HCT116 (cell line): ENCODE measurements around the gene GPC5. TPM values are rescaled to one million over a fixed set of nuclear protein-coding genes. Genes with fewer than 3 reads are reported as not detected.

ENCODE experiments used
- ATAC-seq: fragments of 200-7000 bp; cut with Tn5 transposase; 2 replicates; pipeline ENCODE4 v1.9.1; 2020; ENCODE audit warnings: mild to moderate bottlenecking, moderate library complexity
- BruUV-seq: library from RNA; stranded (reverse); fragments of 400-500 nt; replicated peaks from 2 replicates; lab custom pipeline; 2021; lab: Mats Ljungman, UMichigan
- CTCF ChIA-PET: fragments of 300-600 bp; sonication (Branson Sonifier 250); formaldehyde crosslinking; loops from one replicate; lab custom pipeline; 2021; ENCODE audit warnings: antibody characterized with exemption; lab: Charles Lee
- POLR2A ChIA-PET: fragments of 300-600, 350-600 bp; sonication (Branson Sonifier 250); formaldehyde crosslinking; loops from one replicate; lab custom pipeline; 2021; ENCODE audit warnings: antibody characterized with exemption; lab: Charles Lee
- RAD21 ChIA-PET, 2 experiments: fragments of 300-600 bp; sonication (Branson Sonifier 250); formaldehyde crosslinking; loops; one replicate each; lab custom pipeline; 2023; ENCODE audit warnings: low total read pairs in 2 of 2; ENCODE audit not compliant: uncharacterized antibody in 2 of 2, unreplicated experiment in 2 of 2, low non-redundant PET in 1 of 2; lab: Charles Lee
- DNase-seq: peaks from one replicate; pipeline ENCODE4 v3.0.0-alpha.2; 2010; ENCODE audit warnings: low read depth, low spot score
- H2AFZ ChIP-seq: fragments of 200-600 bp; shearing (Covaris generic), sonication (generic); 2 replicates; pipeline ENCODE4 v1.6.1; 2017; ENCODE audit warnings: low read depth, mixed run types, mixed read lengths, antibody characterized with exemption, low read length; ENCODE audit not compliant: poor library complexity, severe bottlenecking
- H3K27ac ChIP-seq: 2 replicates; pipeline ENCODE4 v1.5.1; 2012; ENCODE audit warnings: low read depth, low read length
- H3K27me3 ChIP-seq: fragments of 200-600 bp; sonication (generic); 2 replicates; pipeline ENCODE4 v1.6.1; 2016; ENCODE audit warnings: mixed run types, low read length, mixed read lengths; ENCODE audit not compliant: insufficient read depth
- H3K36me3 ChIP-seq, 2 experiments: fragments of 200-500 bp in 1 of 2; fragments of 200-600 bp in 1 of 2; sonication (Bioruptor generic) in 1 of 2; sonication (generic) in 1 of 2; 2 replicates each; pipeline versions ENCODE4 v1.5.1 to v1.6.1; 2014 to 2016; ENCODE audit warnings: low read length in 2 of 2, inconsistent platforms in 1 of 2, mixed read lengths in 1 of 2, mixed run types in 1 of 2; ENCODE audit not compliant: insufficient read depth in 2 of 2, control insufficient read depth in 1 of 2
- H3K4me1 ChIP-seq, 2 experiments: fragments of 200-600 bp in 1 of 2; sonication (generic) in 1 of 2; 2 replicates each; pipeline versions ENCODE4 v1.5.1 to v1.6.1; 2012 to 2017; ENCODE audit warnings: low read length in 2 of 2, inconsistent platforms in 1 of 2, mild to moderate bottlenecking in 1 of 2, mixed read lengths in 1 of 2, mixed run types in 1 of 2, moderate library complexity in 1 of 2; ENCODE audit not compliant: insufficient read depth in 2 of 2, control insufficient read depth in 1 of 2
- H3K4me2 ChIP-seq: fragments of 200-600 bp; sonication (generic); 2 replicates; pipeline ENCODE4 v1.6.1; 2017; ENCODE audit warnings: mixed run types, low read length, mixed read lengths
- H3K4me3 ChIP-seq, 2 experiments: fragments of 200-600 bp in 1 of 2; sonication (generic) in 1 of 2; replicated peaks in 1 of 2; 2 replicates each; pipeline ENCODE4 v1.5.1; 2011 to 2016; ENCODE audit warnings: low read length in 2 of 2, control low read depth in 1 of 2, low read depth in 1 of 2, mild to moderate bottlenecking in 1 of 2, mixed read lengths in 1 of 2, mixed run types in 1 of 2
- H3K79me2 ChIP-seq: fragments of 200-600 bp; sonication (generic); 2 replicates; pipeline ENCODE4 v1.6.1; 2017; ENCODE audit warnings: mild to moderate bottlenecking, mixed run types, low read length, moderate library complexity, mixed read lengths; ENCODE audit not compliant: insufficient read depth
- H3K9ac ChIP-seq: fragments of 200-600 bp; sonication (generic); 2 replicates; pipeline ENCODE4 v1.6.1; 2016; ENCODE audit warnings: low read length, mixed read lengths
- H3K9me2 ChIP-seq: fragments of 200-600 bp; sonication (generic), shearing (Covaris generic); 2 replicates; pipeline ENCODE4 v1.6.1; 2017; ENCODE audit warnings: mixed run types, mild to moderate bottlenecking, moderate library complexity; ENCODE audit not compliant: insufficient read depth
- H3K9me3 ChIP-seq, 2 experiments: fragments of 200-500 bp in 1 of 2; fragments of 200-600 bp in 1 of 2; sonication (Bioruptor generic) in 1 of 2; sonication (generic) in 1 of 2; 2 replicates each; pipeline ENCODE4 v1.6.1; 2014 to 2017; ENCODE audit warnings: low read length in 2 of 2, mixed read lengths in 2 of 2, inconsistent platforms in 1 of 2, low read depth in 1 of 2, mild to moderate bottlenecking in 1 of 2, mixed run types in 1 of 2, moderate library complexity in 1 of 2; ENCODE audit not compliant: control insufficient read depth in 1 of 2, insufficient read depth in 1 of 2
- H4K20me1 ChIP-seq: fragments of 200-600 bp; sonication (generic), shearing (Covaris generic); 2 replicates; pipeline ENCODE4 v1.6.1; 2017; ENCODE audit warnings: mixed run types, mild to moderate bottlenecking, moderate library complexity; ENCODE audit not compliant: insufficient read depth
- CEBPB ChIP-seq: IDR thresholded peaks from 2 replicates; pipeline ENCODE4 v1.6.1; 2012; ENCODE audit warnings: low read depth
- EGR1 ChIP-seq: IDR thresholded peaks from 2 replicates; pipeline ENCODE4 v1.6.1; 2012; ENCODE audit warnings: low read depth
- ELF1 ChIP-seq: IDR thresholded peaks from 2 replicates; pipeline ENCODE4 v1.6.1; 2012; ENCODE audit warnings: low read depth, borderline replicate concordance
- EZH2 ChIP-seq: fragments of 200-600 bp; sonication (generic); IDR thresholded peaks from 2 replicates; pipeline ENCODE4 v1.6.1; 2017; ENCODE audit warnings: antibody characterized with exemption, mixed run types
- FOSL1 ChIP-seq: IDR thresholded peaks from 2 replicates; pipeline ENCODE4 v1.6.1; 2012; ENCODE audit warnings: low read depth
- JUND ChIP-seq: IDR thresholded peaks from 2 replicates; pipeline ENCODE4 v1.6.1; 2012
- POLR2A ChIP-seq: IDR thresholded peaks from 2 replicates; pipeline ENCODE4 v1.7.0; 2011; ENCODE audit warnings: borderline replicate concordance; ENCODE audit not compliant: insufficient read depth, insufficient read length; ENCODE audit errors: extremely low read depth
- RAD21 ChIP-seq: IDR thresholded peaks from 2 replicates; pipeline ENCODE4 v1.6.1; 2012; ENCODE audit warnings: low read depth, mild to moderate bottlenecking
- SRF ChIP-seq: IDR thresholded peaks from 2 replicates; pipeline ENCODE4 v1.6.1; 2012; ENCODE audit warnings: low read depth
- TCF7L2 ChIP-seq: IDR thresholded peaks from 2 replicates; pipeline ENCODE4 v1.7.0; 2011; ENCODE audit warnings: borderline replicate concordance, inconsistent platforms; ENCODE audit not compliant: insufficient read depth, insufficient read length; ENCODE audit errors: extremely low read depth
- ZBTB33 ChIP-seq: IDR thresholded peaks from 2 replicates; pipeline ENCODE4 v1.6.1; 2011; ENCODE audit warnings: mild to moderate bottlenecking, low read length, moderate library complexity; ENCODE audit not compliant: insufficient replicate concordance; ENCODE audit errors: extremely low read depth
- ZNF274 ChIP-seq: fragments of 200-500 bp; sonication (Bioruptor generic); IDR thresholded peaks from 2 replicates; pipeline ENCODE4 v1.6.1; 2014; ENCODE audit warnings: mild to moderate bottlenecking, low read depth, low read length, inconsistent platforms
- intact Hi-C: fragments of 100-400 bp; cut with micrococcal nuclease; formaldehyde crosslinking; loops from 2 replicates; pipeline ENCODE4 v1.10.0; 2022
- total RNA-seq: library from RNA; stranded (reverse); gene quantifications from one replicate; pipeline ENCODE4 v1.2.1, GENCODE V29; 2021; ENCODE audit not compliant: unreplicated experiment
- TF ChIP-seq, protein P1 (sequence below): IDR thresholded peaks from 2 replicates; pipeline ENCODE4 v1.6.1; 2012; ENCODE audit warnings: low read depth
- TF ChIP-seq, protein P2 (sequence below): IDR thresholded peaks from 2 replicates; pipeline ENCODE4 v1.6.1; 2012
- TF ChIP-seq, protein P3 (sequence below): IDR thresholded peaks from 2 replicates; pipeline ENCODE4 v1.6.1; 2012
- TF ChIP-seq, protein P4 (sequence below), 3 experiments: fragments of 200-600 bp in 1 of 3; sonication (generic) in 1 of 3; IDR thresholded peaks in 2 of 3; conservative IDR thresholded peaks in 1 of 3; 2 replicates each; pipeline ENCODE4 v1.5.1; 2012 to 2017; ENCODE audit warnings: low read depth in 2 of 3, low read length in 2 of 3, antibody characterized with exemption in 1 of 3, borderline replicate concordance in 1 of 3, control low read depth in 1 of 3, mild to moderate bottlenecking in 1 of 3, mixed read lengths in 1 of 3, mixed run types in 1 of 3, moderate library complexity in 1 of 3; ENCODE audit not compliant: insufficient read depth in 1 of 3

The GPC5 gene
- total RNA-seq, 1 experiment from 2014 or later = not detected

GRCh38 chr13:91565296-91565695, 166.9 kb downstream of the GPC5 start (continued):
- TF ChIP-seq, protein P1, sequence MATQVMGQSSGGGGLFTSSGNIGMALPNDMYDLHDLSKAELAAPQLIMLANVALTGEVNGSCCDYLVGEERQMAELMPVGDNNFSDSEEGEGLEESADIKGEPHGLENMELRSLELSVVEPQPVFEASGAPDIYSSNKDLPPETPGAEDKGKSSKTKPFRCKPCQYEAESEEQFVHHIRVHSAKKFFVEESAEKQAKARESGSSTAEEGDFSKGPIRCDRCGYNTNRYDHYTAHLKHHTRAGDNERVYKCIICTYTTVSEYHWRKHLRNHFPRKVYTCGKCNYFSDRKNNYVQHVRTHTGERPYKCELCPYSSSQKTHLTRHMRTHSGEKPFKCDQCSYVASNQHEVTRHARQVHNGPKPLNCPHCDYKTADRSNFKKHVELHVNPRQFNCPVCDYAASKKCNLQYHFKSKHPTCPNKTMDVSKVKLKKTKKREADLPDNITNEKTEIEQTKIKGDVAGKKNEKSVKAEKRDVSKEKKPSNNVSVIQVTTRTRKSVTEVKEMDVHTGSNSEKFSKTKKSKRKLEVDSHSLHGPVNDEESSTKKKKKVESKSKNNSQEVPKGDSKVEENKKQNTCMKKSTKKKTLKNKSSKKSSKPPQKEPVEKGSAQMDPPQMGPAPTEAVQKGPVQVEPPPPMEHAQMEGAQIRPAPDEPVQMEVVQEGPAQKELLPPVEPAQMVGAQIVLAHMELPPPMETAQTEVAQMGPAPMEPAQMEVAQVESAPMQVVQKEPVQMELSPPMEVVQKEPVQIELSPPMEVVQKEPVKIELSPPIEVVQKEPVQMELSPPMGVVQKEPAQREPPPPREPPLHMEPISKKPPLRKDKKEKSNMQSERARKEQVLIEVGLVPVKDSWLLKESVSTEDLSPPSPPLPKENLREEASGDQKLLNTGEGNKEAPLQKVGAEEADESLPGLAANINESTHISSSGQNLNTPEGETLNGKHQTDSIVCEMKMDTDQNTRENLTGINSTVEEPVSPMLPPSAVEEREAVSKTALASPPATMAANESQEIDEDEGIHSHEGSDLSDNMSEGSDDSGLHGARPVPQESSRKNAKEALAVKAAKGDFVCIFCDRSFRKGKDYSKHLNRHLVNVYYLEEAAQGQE = no peak
- no peak for TF ChIP-seq FOSL1
- TF ChIP-seq EZH2 = no peak
- no peak for TF ChIP-seq RAD21
- TF ChIP-seq TCF7L2 = no peak
- no peak for TF ChIP-seq JUND
- TF ChIP-seq POLR2A = no peak
- no peak for TF ChIP-seq CEBPB
- TF ChIP-seq, protein P2, sequence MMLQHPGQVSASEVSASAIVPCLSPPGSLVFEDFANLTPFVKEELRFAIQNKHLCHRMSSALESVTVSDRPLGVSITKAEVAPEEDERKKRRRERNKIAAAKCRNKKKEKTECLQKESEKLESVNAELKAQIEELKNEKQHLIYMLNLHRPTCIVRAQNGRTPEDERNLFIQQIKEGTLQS = no peak

DNA sequence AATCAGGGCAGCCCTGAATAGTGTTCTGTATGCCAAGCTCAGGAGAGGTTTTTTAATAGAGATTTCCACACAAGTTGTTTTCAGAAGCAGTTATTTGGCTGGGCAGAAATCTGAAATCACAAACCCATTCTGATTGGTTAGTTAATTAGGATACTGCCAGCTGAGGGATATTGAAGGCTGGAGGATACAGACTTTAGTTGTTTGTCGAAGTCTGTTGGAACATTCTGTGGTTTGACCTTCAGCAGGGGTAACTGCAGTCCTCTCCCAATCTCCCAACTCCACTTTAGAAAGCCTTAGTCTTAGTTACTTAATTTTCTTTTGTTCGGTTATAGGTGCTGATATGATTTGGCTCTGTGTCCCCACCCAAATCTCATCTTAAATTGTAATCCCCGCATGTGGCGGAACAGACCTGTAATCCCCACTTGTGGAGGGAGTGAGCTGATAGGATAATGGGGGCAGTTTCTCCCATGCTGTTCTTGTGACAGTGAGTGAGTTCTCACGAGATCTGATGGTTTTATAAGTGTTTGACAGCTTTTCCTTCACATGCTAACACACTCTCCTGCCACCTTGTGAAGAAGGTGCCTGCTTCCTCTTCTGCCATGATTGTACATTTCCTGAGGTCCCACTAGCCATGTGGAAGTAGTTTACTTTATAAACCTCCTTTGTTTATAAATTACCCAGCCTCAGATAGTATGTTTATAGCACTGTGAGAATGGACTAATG, 169.2 kb downstream of the GPC5 start:
- Histone ChIP-seq H3K9ac (no peak overlapping the region), H3K79me2 (no peaks in the 10 kb centered on the region), H3K36me3 (no peaks in the 10 kb centered on the region), H2AFZ (no peak overlapping the region), H3K4me1 (no peaks in the 10 kb centered on the region), H3K27ac (no peak overlapping the region), H3K4me2 (no peak overlapping the region), H3K4me3 (no peak overlapping the region), H3K27me3 (no peaks in the 10 kb centered on the region), H3K9me2 (no peaks in the 10 kb centered on the region), H4K20me1 (no peaks in the 10 kb centered on the region), H3K9me3 (peaks cover 5 to 13% of the 10 kb centered on the region in 2 experiments; a peak in 2 of 4 replicates)
- ChIA-PET RAD21 (no interaction called here), CTCF (no interaction called here), POLR2A (no interaction called here)
- intact Hi-C loops = no loop called here
- ATAC-seq (no peak), DNase-seq (no peak)
- no TSS peak for BruUV-seq
- TF ChIP-seq, protein P3, sequence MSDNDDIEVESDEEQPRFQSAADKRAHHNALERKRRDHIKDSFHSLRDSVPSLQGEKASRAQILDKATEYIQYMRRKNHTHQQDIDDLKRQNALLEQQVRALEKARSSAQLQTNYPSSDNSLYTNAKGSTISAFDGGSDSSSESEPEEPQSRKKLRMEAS = no peak
- TF ChIP-seq EGR1 = no peak
- TF ChIP-seq, protein P4, sequence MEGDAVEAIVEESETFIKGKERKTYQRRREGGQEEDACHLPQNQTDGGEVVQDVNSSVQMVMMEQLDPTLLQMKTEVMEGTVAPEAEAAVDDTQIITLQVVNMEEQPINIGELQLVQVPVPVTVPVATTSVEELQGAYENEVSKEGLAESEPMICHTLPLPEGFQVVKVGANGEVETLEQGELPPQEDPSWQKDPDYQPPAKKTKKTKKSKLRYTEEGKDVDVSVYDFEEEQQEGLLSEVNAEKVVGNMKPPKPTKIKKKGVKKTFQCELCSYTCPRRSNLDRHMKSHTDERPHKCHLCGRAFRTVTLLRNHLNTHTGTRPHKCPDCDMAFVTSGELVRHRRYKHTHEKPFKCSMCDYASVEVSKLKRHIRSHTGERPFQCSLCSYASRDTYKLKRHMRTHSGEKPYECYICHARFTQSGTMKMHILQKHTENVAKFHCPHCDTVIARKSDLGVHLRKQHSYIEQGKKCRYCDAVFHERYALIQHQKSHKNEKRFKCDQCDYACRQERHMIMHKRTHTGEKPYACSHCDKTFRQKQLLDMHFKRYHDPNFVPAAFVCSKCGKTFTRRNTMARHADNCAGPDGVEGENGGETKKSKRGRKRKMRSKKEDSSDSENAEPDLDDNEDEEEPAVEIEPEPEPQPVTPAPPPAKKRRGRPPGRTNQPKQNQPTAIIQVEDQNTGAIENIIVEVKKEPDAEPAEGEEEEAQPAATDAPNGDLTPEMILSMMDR (IDR thresholded peaks at IDR 0.05 in 2 of 3, conservative IDR thresholded peaks at IDR 0.05 in 1 of 3; ENCODE audit: borderline replicate concordance in 1 of 3, insufficient read depth in 1 of 3, low read depth in 2 of 3, low read length in 2 of 3) = no peak
- TF ChIP-seq RAD21 = no peak
- no peak for TF ChIP-seq ELF1
- TF ChIP-seq SRF = no peak
- TF ChIP-seq POLR2A = no peak
- TF ChIP-seq ZBTB33 = no peak
- no peak for TF ChIP-seq ZNF274
- no peak for TF ChIP-seq FOSL1
